ENCODE results near the gene EML2. TPM values are rescaled to one million over a fixed set of nuclear protein-coding genes. Genes with fewer than 3 reads are reported as not detected.

Gene EML2
- total and polyA plus RNA-seq, 10 of the 15 experiments (the other 5 are each of a cell fraction or from before 2014, with no cell fraction given) = 1.6 to 64.0 (median 27.5) TPM

GRCh38 chr19:45564131-45564780, 74.9 kb downstream of the EML2 start:
- Histone ChIP-seq H3K36me3 (ENCODE audit: control insufficient read depth in 2 of 2, insufficient read depth in 2 of 2, low read length in 1 of 2) (peaks cover 2 to 3% of the 10 kb centered on the region in 2 experiments; a peak in 2 of 4 replicates), H3K9ac (ENCODE audit: control insufficient read depth, insufficient read depth, low read length) (no peak overlapping the region), H3K27me3 (replicated peaks in 1 of 2; ENCODE audit: control insufficient read depth in 2 of 2, insufficient read depth in 2 of 2, low read length in 1 of 2) (no peaks in the 10 kb centered on the region), H3K4me1 (ENCODE audit: control insufficient read depth, insufficient read depth, low read length) (peaks cover 25% of the 10 kb centered on the region), H3K4me3 (no peak overlapping the region; the same call in 1 of the 2 replicates), H2AFZ (ENCODE audit: control insufficient read depth, low read depth, low read length) (no peak overlapping the region; the same call in 1 of the 2 replicates), H4K20me1 (ENCODE audit: control insufficient read depth, insufficient read depth) (no peaks in the 10 kb centered on the region), H3K79me2 (ENCODE audit: control insufficient read depth, insufficient read depth, low read length) (peaks cover 11% of the 10 kb centered on the region), H3K9me3 (replicated peaks; ENCODE audit: control insufficient read depth, insufficient read depth, low read length) (no peaks in the 10 kb centered on the region), H3K27ac (ENCODE audit: control insufficient read depth, insufficient read depth) (peak overlapping the region; percentile 36), H3K4me2 (ENCODE audit: control insufficient read depth, insufficient read depth) (peak overlapping the region; percentile 21; the same call in 1 of the 2 replicates)
- ChIA-PET POLR2A (interaction anchor here (0.6 to 1.9 kb wide), 2 partner anchors 19 to 83 kb away, joined by 3 to 4 read pairs; no protein-coding TSS in a partner anchor), RAD21 (ENCODE audit: unreplicated experiment) (no interaction called here), SMC1A (ENCODE audit: uncharacterized antibody, unreplicated experiment) (interaction anchor here (0.6 kb wide), 1 partner anchor 128 kb away, joined by 3 read pairs; the partner anchor contains the start of gene QPCTL), CTCF (interaction anchor here (0.7 to 1.2 kb wide), 2 partner anchors 74 to 79 kb away, joined by 3 read pairs; no protein-coding TSS in a partner anchor)
- ATAC-seq (peak; percentile 49), DNase-seq (ENCODE audit: low read depth, low spot score) (no peak), FAIRE-seq (no peak)
- in situ Hi-C loops (cut with MboI) (no loop called here), intact Hi-C loops (cut with micrococcal nuclease; ENCODE audit: unreplicated experiment) (loop anchor here (5.0 kb wide), 1 partner anchor 42 kb away; no protein-coding TSS in a partner anchor)
- TF ChIP-seq RUNX3 (IDR thresholded peaks at IDR 0.05; ENCODE audit: low read length) = peak; percentile 37; the same call in 1 of the 2 replicates
- no peak for TF ChIP-seq STAT1 (conservative IDR thresholded peaks at IDR 0.05)
- TF ChIP-seq ZNF24 (IDR thresholded peaks at IDR 0.05) = no peak
- BruUV-seq (replicated peaks) = no TSS peak
- 69% methylated on average over 5 of the region's 5 CpGs for WGBS (ENCODE audit: insufficient coverage, insufficient replicate concordance, low lambda C conversion rate, missing lambda C conversion rate)

- peaks cover 25% of the 10 kb centered on the region for H3K4me1 ChIP-seq (ENCODE audit: control insufficient read depth, insufficient read depth, low read length)
- no peak overlapping the region for H3K4me2 ChIP-seq (ENCODE audit: control insufficient read depth, insufficient read depth)
- no peak overlapping the region for H3K4me3 ChIP-seq
- no peak overlapping the region for H2AFZ ChIP-seq (ENCODE audit: control insufficient read depth, low read depth, low read length)
- ATAC-seq = no peak
- CTCF ChIA-PET = interaction anchor here (0.6 to 1.4 kb wide), 2 partner anchors 23 to 85 kb away, joined by 4 read pairs; no protein-coding TSS in a partner anchor
- H3K27me3 ChIP-seq (replicated peaks in 1 of 2; ENCODE audit: control insufficient read depth in 2 of 2, insufficient read depth in 2 of 2, low read length in 1 of 2) = no peaks in the 10 kb centered on the region
- in situ Hi-C loops (cut with MboI) (no loop called here), intact Hi-C loops (cut with micrococcal nuclease; ENCODE audit: unreplicated experiment) (loop anchor here (5.0 kb wide), 1 partner anchor 38 kb away; no protein-coding TSS in a partner anchor)
- H3K9ac ChIP-seq (ENCODE audit: control insufficient read depth, insufficient read depth, low read length) = no peak overlapping the region
- no peaks in the 10 kb centered on the region for H3K9me3 ChIP-seq (replicated peaks; ENCODE audit: control insufficient read depth, insufficient read depth, low read length)
- H3K36me3 ChIP-seq (ENCODE audit: control insufficient read depth in 2 of 2, insufficient read depth in 2 of 2, low read length in 1 of 2) = peaks cover 3 to 6% of the 10 kb centered on the region in 2 experiments; a peak in 3 of 4 replicates
- H4K20me1 ChIP-seq (ENCODE audit: control insufficient read depth, insufficient read depth) = no peaks in the 10 kb centered on the region
- no peak overlapping the region for H3K27ac ChIP-seq (ENCODE audit: control insufficient read depth, insufficient read depth)
- no peak for FAIRE-seq
- no TSS peak for BruUV-seq (replicated peaks)
- peaks cover 9% of the 10 kb centered on the region for H3K79me2 ChIP-seq (ENCODE audit: control insufficient read depth, insufficient read depth, low read length)
- POLR2A ChIA-PET = no interaction called here
- DNase-seq (ENCODE audit: low read depth, low spot score) = no peak
- RAD21 ChIA-PET (ENCODE audit: unreplicated experiment) = no interaction called here
- WGBS (ENCODE audit: insufficient coverage, insufficient replicate concordance, low lambda C conversion rate, missing lambda C conversion rate) = 96% methylated on average over 11 of the region's 11 CpGs
- SMC1A ChIA-PET (ENCODE audit: uncharacterized antibody, unreplicated experiment) = no interaction called here
- no peak for TF ChIP-seq CBX3 (IDR thresholded peaks at IDR 0.05; ENCODE audit: borderline replicate concordance, low read depth)
- no peak for TF ChIP-seq IRF4 (IDR thresholded peaks at IDR 0.05; ENCODE audit: low read depth, low read length)
- no peak for TF ChIP-seq ZNF687 (IDR thresholded peaks at IDR 0.05)
- TF ChIP-seq ATF3 (IDR thresholded peaks at IDR 0.05; ENCODE audit: borderline replicate concordance, extremely low read depth, low read depth, low read length) = no peak
- no peak for TF ChIP-seq TAF1 (IDR thresholded peaks at IDR 0.05; ENCODE audit: borderline replicate concordance, low read depth, low read length)
- TF ChIP-seq NR2C2 (IDR thresholded peaks at IDR 0.05; ENCODE audit: borderline replicate concordance, control insufficient read depth, insufficient read length, low read depth) = no peak
- no peak for TF ChIP-seq YBX1 (IDR thresholded peaks at IDR 0.05)
- TF ChIP-seq CEBPB (IDR thresholded peaks at IDR 0.05; ENCODE audit: borderline replicate concordance in 1 of 2, low read depth in 2 of 2, low read length in 2 of 2) = no peak
- TF ChIP-seq CHD4 (IDR thresholded peaks at IDR 0.05) = no peak
- no peak for TF ChIP-seq SMAD5 (IDR thresholded peaks at IDR 0.05; ENCODE audit: low read depth)
These were observed 78.5 kb downstream of the EML2 start for GRCh38 chr19:45560686-45561085.

Data from GM12878 (cell line).